Measurements from ENCODE around the gene GPD1.

- no peak for TF ChIP-seq CTCF (conservative IDR thresholded peaks at IDR 0.05 in 1 of 2, IDR thresholded peaks at IDR 0.05 in 1 of 2; ENCODE audit: extremely low read depth in 1 of 2, insufficient read depth in 1 of 2, low read depth in 1 of 2, low read length in 2 of 2)
- no peak for TF ChIP-seq EZH2 (IDR thresholded peaks at IDR 0.05; ENCODE audit: borderline replicate concordance, low read length)
Measured at GRCh38 chr12:50157259-50157658, 53.5 kb downstream of the GPD1 start.

Data from mammary epithelial cell (primary cell).